ENCODE data around the gene RAB11FIP5.
"Not testable (repeated sequence)": the region's sequence is repeated elsewhere in the genome, so short reads cannot be mapped to it uniquely, and the experiment has no call there.

RAB11FIP5 gene

DNA sequence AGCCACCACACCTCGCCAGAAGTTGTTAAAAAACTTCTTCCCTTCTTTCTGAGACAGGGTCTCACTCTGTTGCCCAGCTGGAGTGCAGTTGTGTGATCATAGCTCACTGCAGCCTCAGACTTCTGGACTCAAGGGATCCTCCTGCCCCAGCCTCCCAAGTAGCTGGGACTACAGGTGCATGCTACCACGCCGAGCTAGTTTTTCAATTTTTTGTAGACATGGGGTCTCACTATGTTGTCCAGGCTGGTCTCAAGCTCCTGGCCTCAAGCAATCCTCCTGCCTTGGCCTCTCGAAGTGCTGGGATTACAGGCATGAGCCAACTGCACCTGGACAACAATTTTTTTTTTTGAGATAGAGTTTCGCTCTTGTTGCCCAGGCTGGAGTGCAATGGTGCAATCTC lies 47.7 kb downstream of the RAB11FIP5 start:
- not testable (repeated sequence) for DNase-seq

GRCh38 chr2:73063909-73064875 lies 48.6 kb downstream of the RAB11FIP5 start:
- no peak for DNase-seq

DNA sequence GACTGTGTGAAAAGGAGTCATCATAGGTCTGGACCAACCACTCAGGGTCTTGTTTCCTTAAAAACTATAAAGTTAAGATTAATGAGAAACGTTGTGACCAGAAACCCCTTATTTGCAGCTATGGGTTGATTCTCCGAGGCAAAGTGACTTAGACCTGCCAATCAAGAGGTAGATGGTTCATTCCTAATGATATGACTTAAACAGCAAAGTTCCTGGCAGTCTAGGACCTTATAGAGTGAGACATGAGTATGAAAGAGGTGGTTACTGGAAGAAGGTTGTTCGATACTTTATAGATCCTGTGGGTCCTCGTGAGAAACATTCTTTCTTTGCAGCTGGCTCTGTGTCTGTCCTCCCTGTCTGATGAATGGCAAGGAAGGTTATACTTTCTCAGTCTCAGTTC lies 49.3 kb downstream of the RAB11FIP5 start:
- no peak for DNase-seq

- no peak for DNase-seq
These were observed 53.6 kb downstream of the RAB11FIP5 start for GRCh38 chr2:73059106-73059505.

DNA sequence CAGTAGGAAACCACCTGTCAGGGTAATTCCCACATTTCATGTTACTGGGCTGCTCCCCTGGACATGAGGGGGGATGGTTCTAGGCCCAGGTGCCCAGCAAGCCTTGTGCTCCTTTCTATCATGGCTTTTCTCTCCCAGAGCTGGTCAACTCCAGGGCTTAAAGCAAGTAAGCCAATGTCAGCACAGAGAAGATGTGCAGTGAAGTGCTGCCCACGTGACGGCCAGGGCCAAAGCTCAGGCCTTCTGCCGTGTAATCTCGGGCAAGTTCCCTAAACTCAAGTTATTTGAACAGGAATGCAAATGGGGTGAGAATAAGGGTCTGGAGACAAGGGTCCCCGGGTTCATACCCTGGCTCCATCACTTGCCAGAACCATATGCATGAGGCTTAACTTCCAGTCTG lies 57.8 kb downstream of the RAB11FIP5 start:
- DNase-seq: no peak

DNA sequence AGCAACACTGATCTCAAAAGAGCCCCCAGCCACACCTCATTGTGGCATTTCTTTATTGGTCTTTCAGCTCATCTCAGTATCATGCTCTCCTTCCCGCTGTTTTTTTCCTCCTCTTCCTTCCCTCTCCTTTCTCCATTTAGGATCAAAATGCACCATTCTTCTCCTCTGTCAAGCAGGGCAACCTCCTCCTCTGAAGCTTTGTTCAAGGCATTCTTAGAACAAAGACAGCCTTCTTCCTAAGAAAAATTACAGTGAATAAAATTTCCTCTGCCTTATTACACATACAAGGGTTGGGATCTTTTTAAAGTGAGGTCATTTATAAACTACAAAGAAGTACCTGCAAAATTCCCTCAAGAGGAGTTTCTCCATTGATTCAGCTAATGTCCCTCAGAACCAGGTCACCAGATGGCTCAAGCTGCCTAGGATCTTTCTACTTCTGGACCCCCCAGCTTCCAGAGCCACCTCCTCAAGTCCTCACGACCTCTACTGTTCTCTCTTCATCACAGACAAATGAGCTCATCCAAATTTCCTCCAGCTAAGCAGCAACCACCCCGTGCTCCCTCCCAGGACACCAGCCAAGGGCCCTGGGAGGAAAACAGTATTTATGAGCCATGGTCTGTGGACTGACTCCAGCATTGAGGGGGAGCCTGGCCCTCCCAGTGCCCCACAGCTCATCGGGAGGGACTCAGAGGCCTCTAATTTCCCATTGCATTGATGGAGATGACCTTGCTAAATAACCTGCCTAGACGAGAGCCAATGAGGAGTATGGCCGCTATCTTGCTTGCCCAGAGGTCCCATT lies 59.2 kb downstream of the RAB11FIP5 start:
- no peak for DNase-seq

GRCh38 chr2:73050121-73050545 lies 62.6 kb downstream of the RAB11FIP5 start:
- DNase-seq: no peak

- DNase-seq: no peak
These were observed 68.6 kb downstream of the RAB11FIP5 start for GRCh38 chr2:73043929-73044832.

DNA sequence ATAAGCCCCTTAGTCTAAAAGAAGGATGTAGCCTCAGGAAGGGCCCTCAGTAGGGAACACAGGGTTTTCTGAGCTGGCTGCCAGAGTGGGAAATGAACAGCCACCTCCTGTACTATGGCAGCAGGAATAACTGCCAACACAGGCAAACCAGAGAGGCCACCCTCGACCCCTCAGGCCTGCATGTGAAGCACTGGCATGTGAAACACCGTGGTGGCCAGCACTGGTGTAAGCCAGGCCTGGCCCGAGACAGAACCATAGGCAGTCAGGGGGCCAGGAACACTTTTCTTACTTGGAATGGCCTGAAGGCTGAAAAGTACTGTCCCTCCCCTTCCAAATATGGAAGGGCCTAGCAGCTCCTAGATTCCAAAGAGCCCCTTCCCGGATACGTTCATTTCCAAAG lies 69.5 kb downstream of the RAB11FIP5 start:
- no peak for DNase-seq

- no peak for DNase-seq
These were observed 74.7 kb downstream of the RAB11FIP5 start for GRCh38 chr2:73037947-73038585.

DNA sequence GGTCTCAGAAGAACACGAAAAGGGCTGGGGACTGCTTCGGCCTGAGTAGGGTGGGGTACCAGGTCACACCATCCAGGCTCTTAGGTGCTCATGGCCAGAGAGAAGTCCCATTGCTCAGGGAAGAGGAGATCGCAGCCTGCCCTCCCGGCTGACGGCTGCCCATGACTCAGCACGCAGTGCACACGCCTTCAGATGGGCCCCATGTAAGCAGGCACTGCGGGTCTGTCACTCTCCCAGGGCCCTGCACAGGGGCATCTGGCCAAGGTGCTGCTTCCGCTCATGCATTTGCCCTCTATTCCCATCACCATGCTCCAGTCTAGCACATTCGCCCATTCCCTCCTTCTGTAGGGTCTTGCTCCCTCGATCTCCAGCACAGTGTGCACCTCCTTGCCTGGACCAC lies 76.0 kb downstream of the RAB11FIP5 start:
- DNase-seq: no peak

GRCh38 chr2:73035899-73036711 lies 76.6 kb downstream of the RAB11FIP5 start:
- no peak for DNase-seq

GRCh38 chr2:73034661-73035375 lies 77.9 kb downstream of the RAB11FIP5 start:
- no peak for DNase-seq

DNA sequence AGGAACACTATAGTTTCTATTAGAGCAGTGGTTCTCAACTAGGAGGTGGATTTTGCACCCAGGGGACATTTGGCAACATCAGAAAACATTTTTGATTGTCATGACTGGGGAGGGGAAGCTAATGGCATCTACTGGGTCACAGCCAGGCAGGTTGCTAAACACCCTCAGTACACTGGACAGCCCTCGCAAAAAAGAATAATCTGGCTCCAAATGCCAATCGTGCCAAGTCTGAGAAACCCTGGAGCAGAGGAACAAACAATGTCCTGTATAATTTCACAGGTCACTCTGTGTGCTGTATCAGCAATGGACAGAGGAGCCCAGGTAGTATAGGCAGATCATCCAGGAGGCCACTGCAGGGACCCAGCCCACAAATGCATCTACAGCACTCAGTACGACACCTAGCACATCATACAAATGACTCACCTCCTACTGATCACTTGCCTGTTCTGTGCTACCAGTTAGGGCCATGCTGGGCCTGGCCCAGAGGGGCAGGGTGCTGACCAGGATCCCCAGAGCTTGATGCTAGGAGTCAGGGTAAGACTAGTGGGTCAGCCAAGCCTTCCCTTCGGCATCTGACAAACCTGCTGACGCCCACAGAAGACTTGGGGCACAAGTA lies 78.9 kb downstream of the RAB11FIP5 start:
- no peak for DNase-seq

DNA sequence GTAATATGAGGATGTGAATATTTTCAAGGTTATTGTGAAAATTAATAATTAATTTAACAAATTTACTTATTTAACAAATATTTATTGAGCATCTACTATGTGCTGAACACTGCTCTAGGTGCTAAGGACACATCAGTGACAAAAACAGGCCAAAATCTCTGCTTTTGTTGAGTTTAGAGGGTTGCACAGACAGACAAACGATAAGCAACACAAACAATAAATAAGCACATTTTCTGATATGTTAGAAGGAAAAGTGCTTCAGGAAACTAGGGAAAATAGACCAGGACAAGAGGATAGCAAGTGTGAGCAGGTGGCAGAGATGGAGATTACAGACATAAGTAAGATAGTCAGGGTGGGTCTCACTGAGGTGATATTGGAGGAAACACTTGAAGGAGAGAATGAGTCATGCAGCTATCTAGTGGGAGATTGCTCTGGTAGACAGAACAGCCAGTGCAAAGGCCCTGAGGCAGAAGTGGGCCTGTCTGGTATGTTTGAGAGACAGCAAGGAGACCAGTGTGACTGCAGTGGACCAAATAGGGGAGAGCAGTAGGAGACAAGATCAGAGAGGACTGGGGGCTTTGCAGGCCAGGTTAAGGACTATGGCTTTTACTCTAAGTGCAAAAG lies 79.5 kb downstream of the RAB11FIP5 start:
- no peak for DNase-seq

GRCh38 chr2:73032702-73033097 lies 80.0 kb downstream of the RAB11FIP5 start:
- no peak for DNase-seq

GRCh38 chr2:73031725-73032701 lies 80.7 kb downstream of the RAB11FIP5 start:
- no peak for DNase-seq

DNA sequence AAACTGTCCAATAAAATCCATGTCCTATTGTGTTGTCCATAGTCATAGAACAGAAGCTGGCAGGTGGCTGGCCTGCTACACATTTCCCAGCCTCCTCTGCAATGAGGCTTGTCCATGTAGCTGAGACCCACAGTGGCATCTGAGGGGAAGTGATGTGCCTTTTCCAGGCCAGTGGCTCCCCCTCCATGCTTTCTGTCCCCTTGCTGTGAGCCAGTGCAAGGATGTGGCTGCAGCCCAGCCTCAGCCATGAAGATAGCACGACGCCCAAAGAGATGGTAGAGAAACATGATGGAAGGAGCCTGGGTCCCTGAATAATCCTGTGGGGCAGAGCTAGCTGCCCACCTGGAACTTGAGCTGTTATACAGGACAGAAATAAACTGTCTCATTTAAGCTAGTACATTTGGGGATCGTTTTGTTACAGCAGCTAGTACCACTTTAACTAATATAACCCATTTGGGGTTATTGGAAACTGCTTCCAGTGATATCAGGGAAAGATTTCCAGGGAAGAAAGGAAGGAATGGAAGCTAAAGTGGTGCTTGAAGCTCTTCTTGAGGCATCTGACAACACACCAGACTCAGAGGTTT lies 81.6 kb downstream of the RAB11FIP5 start:
- DNase-seq: no peak

Measured in stimulated activated CD4-positive, alpha-beta T cell treated with anti-CD3 and anti-CD28 coated beads, Interleukin-4, amount 100 ng/mL, for 1 hour (primary cell).